ENCODE measurements around the gene ATRN.

Gene ATRN

DNA sequence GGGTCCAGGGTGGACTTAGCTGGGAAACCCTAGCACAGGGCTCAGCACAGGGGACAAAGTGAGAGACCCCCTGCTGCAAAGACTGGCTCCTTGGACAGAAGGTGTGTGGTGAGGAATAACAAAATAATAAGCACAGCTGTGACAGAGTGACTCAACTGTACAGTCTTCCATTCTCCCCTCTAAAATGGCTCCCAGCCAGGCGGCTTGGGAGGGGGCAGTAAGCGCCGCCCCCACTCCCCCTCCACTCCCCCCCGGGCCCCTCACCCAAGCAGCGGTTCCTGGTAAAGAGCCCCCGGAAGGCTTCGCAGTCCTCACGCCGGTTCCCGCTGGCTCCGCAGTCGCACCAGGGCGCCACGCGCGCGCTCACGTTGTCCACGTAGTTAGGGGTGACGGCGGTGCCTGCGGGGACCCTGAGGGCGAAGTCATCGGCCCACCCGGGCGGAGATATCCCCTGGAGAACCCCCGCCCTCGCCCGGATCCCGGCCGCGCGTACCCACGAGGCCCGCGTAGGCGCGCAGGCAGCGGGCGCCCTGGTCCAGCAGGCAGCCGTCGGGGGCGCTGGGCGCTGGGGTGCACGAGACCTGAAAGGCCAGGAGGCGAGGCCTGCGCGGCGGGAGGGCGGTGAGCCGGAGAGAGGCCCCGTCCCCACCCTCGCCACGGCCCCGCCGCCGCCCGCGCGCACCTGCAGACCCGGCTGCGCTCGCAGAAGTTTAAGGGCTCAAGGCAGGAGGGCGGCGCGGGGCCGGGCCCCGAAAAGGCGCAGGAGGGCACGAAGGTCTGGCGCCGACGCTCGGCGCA is 189.6 kb downstream of the ATRN start:
- DNase-seq, result no peak

DNA sequence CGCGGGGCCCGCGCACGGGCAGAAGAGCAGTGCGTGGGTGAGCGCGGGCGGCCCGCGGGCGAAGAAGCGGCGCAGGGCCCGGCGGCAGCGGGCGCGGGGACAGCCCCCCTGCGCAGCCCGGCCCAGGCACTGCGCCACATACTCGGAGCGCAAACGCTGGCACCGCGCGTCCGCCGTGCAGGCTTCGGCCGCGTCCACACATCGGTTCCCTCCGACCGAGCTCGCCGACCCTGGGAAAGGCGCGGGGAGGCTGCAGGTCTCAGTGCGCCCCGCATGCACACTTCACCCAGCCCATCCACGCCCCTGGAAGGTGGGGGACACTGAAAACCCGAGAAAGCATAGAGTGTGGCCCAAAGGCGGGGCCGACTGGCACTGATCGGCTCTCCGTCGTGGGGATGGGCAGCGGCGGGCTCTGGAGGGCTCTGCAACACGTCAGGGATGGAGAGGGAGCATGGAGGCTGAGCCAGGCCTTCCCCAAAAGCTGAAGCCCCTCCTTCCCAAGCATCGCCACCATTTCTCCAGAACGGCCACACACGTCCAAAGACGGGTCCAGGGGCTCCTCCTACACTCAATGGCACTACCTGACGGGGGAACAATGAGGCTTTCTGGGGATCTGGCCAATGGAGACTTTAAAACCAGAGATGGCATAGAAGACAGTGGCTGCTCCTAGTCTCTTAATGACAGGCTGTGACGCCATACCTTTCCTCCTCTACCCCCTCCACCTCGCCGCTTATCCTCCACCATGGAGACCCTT is 190.4 kb downstream of the ATRN start:
- DNase-seq, result no peak

- no peak for DNase-seq
Observed at GRCh38 chr20:3661814-3662665, 191.2 kb downstream of the ATRN start.

- DNase-seq, result no peak
Observed at GRCh38 chr20:3663031-3663701, 192.3 kb downstream of the ATRN start, which contains the start of gene GFRA4. GFRA4 (minus strand) TSS chr20:3663399; CDS start chr20:3663399, 0 bp downstream.

DNA sequence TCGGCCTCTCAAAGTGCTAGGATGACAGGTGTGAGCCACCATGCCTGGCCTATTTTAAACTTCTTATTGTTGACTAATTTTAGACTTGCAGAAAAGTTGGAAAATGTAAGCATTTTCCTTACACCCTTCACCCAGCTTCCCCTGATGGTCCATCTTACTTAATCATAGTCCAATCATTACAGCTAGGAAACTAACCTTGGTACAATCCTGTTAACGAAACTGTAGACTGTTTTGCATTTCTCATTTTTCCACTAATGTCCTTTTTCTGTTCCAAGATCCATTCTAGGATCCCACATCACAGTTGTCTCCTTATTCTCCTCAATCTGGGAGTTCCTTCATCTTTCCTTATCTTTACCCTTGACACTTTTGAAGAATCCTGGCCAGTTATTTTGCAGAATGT is 193.0 kb downstream of the ATRN start:
- DNase-seq, result no peak

DNA sequence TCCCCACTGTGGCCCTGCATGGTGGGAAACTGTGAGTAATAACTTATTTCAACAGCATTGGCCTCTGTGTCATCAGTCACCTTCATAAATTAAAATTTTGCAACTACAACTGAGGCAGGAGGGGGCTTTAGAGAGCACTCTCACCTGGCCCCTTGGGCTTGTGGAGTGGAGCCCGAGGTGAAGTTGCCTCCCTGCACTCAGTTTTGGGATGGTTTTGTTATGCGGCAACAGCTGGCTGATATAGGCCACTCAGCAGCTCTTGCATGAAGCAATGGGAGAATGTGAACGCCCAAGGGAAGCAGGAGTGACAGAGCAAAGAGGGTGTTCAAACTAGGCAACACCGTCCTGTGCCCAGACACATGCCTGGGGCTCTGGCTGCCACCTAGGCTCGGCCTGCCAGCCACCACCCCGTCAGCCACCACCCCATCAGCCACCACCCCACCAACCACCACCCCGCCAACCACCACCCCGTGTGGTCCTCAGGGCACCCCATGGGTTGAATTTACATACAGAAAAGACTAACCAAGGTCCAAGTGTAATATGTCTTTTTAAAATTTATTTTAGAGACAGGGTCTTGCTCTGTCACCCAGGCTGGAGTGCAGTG is 196.7 kb downstream of the ATRN start:
- DNase-seq, result no peak

GRCh38 chr20:3669710-3670367 is 199.0 kb downstream of the ATRN start:
- DNase-seq, result no peak

DNA sequence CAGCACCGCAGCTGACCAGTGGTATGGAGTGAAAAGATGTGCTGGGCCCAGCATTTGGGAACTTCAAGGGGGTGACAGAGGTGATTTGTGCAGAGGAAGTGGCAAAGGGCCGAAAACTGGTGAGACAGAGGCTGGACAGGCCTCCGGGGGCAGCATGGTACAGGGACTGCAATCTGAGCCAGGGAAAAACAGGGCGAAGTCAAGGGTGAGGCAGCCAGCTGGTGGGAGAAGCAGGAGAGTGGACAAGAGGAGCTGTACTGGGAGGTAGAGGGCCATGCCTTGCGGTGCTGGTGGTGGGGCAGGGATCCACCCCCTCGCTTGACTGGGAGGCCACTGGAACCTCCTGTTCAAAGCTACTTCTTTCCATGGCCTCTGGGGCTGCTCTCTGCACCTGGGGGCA is 199.7 kb downstream of the ATRN start:
- DNase-seq, result peak; percentile 8

GRCh38 chr20:3670945-3671344 is 200.1 kb downstream of the ATRN start:
- DNase-seq, result no peak

DNA sequence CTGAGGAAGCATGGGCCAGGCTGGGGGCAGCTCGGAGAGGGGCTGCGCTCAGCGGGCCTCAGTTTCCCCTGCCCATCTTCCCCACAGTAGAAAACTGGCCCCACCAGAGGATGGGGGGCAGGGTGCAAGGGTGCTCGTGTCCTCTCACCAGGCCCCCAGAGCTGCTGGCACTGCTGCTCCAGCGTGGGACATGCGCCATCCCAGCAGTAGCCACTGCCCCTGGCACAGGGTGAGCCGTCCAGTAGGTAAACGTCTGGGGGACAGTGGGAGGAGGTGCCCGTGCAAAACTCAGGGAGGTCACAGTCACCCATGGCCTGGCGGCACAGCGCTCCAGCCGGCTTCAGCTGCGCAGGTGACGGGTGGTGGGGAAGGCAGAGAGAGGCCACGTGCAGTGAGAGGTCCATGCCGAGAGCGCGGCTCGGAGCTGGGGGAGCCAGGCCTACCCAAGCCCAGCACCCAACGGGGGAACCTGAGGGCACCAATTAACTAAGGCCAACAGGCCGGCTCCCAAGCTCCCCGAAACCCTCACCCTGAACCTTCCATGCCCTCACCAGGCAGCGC is 201.2 kb downstream of the ATRN start:
- no peak for DNase-seq

DNA sequence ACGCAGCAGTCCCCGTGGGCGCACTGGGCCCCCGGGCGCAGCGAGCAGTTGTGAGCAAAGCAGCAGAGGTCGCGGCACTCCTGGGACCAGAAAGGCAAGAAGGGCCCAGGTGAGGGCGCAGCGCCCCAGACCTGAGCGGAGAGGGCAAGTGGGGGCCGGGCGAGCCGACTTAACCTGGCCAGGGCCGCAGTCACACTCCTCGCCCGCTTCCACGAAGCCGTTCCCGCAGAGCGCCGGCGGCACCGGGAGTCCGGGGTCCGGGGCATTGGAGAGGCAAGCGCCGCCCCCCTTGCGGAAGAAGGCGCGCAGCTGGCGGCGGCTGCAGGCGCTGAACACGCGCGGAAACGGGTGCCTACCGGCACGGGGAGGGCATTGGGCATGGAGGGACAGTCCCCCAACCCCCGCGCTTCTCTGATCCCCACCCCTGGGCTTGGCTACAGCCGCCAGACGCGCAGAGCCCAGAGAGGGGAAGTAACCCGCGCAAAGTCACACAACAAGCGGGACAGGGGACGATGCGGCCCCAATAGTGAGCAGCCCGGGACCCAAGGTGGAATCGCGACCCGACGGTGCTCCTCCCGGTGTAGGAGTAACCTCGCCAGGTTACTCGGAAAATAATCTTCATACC is 201.8 kb downstream of the ATRN start:
- no peak for DNase-seq

- DNase-seq, result no peak
Observed at GRCh38 chr20:3673221-3674070, 202.6 kb downstream of the ATRN start.

- DNase-seq, result no peak
Observed at GRCh38 chr20:3674447-3674846, 203.6 kb downstream of the ATRN start.

DNA sequence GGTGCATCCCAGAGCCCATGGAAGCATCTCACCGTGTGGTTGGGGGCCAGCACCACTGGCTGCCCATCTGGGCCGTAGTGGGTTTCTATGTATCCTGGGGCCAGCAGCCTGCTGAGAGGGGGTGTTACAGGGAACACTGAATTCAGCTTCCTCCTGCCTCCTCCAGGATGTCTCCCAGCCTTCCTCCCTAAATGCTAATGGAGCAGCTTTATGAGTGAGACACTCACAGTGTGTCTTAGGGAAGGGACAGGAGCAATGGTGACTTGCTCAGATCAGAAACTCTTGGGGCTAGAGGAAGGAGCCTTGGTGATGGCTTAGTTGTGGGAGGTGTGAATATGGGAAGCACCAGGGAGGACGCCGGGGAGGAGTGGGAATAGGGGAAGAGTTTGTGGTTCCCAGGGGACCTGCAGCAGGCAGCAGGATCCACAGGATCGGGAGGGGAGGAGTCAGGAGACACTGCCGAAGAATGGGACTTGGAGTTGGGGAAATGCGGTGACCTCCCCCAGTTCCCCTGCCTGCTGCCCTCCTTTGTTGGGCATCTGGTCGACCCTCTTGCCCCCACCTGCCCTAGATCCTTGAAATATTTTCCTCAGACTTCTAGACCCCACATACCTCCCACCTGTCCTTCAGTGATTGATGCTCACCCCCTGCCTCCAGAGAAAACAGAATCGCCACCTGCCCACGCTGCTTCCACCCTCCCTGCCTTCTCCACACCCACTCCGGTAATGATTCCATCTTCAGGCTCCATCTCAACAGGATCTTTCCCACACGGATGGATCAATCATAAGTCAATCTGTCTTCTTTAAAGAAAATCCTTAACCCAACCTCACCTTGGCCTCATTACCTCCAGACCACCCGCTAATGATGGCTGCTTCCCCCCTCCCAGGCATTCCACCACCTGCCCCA is 204.4 kb downstream of the ATRN start:
- no peak for DNase-seq

- no peak for DNase-seq
Observed at GRCh38 chr20:3677733-3678132, 206.9 kb downstream of the ATRN start.

GRCh38 chr20:3678198-3678597 is 207.4 kb downstream of the ATRN start:
- DNase-seq, result no peak

- DNase-seq, result no peak
Observed at GRCh38 chr20:3678856-3679720, 208.3 kb downstream of the ATRN start.
